Caco-2 (cell line): ENCODE measurements around the gene DOCK9. TPM values are rescaled to one million over a fixed set of nuclear protein-coding genes. Genes with fewer than 3 reads are reported as not detected.

Experiments
- BruUV-seq: library from RNA; stranded (reverse); fragments of 400-500 nt; replicated peaks from 2 replicates; lab custom pipeline; 2021; lab: Mats Ljungman, UMichigan
- CTCF ChIA-PET: fragments of 300-600 bp; sonication (Branson Sonifier 250); formaldehyde crosslinking; loops from one replicate; lab custom pipeline; 2022; ENCODE audit warnings: antibody characterized with exemption; lab: Charles Lee
- POLR2A ChIA-PET: fragments of 300-600 bp; sonication (Branson Sonifier 250); formaldehyde crosslinking; loops from one replicate; lab custom pipeline; 2022; ENCODE audit warnings: antibody characterized with exemption; lab: Charles Lee
- DNase-seq, 2 experiments: peaks; one replicate each; pipeline versions ENCODE4 v3.0.0 to v3.0.0-alpha.2; 2020 to 2022
- H3K27me3 ChIP-seq: replicated peaks from 2 replicates; pipeline ENCODE4 v1.6.0; 2011; ENCODE audit warnings: low read length; ENCODE audit not compliant: control insufficient read depth, insufficient read depth
- H3K36me3 ChIP-seq: 2 replicates; pipeline ENCODE4 v1.5.1; 2011; ENCODE audit warnings: low read length; ENCODE audit not compliant: control insufficient read depth, insufficient read depth
- H3K4me1 ChIP-seq: fragments of 250-450 bp; sonication (Bioruptor Pico); 2 replicates; pipeline ENCODE4 v1.5.1; 2020; ENCODE audit warnings: mild to moderate bottlenecking
- H3K4me3 ChIP-seq: 2 replicates; pipeline ENCODE4 v1.5.1; 2011; ENCODE audit warnings: low read depth, mild to moderate bottlenecking, control low read depth, low read length
- H3K9me3 ChIP-seq: fragments of 250-450 bp; sonication (Bioruptor Pico); 2 replicates; pipeline ENCODE4 v1.5.1; 2020; ENCODE audit warnings: mild to moderate bottlenecking, moderate library complexity
- H3K27ac Mint-ChIP-seq: one replicate; pipeline ENCODE4 v1.8.0; 2022; ENCODE audit warnings: mixed read lengths; ENCODE audit not compliant: unreplicated experiment
- H3K27me3 Mint-ChIP-seq: one replicate; pipeline ENCODE4 v1.8.0; 2022; ENCODE audit warnings: mixed read lengths; ENCODE audit not compliant: insufficient read depth, unreplicated experiment
- H3K36me3 Mint-ChIP-seq: one replicate; pipeline ENCODE4 v1.8.0; 2022; ENCODE audit warnings: mild to moderate bottlenecking, mixed read lengths; ENCODE audit not compliant: insufficient read depth, unreplicated experiment
- H3K4me1 Mint-ChIP-seq: one replicate; pipeline ENCODE4 v1.8.0; 2022; ENCODE audit warnings: low read depth, mixed read lengths; ENCODE audit not compliant: unreplicated experiment
- H3K4me3 Mint-ChIP-seq: one replicate; pipeline ENCODE4 v1.8.0; 2022; ENCODE audit warnings: mild to moderate bottlenecking, moderate library complexity, mixed read lengths; ENCODE audit not compliant: unreplicated experiment
- H3K9me3 Mint-ChIP-seq: one replicate; pipeline ENCODE4 v1.8.0; 2022; ENCODE audit warnings: mixed read lengths; ENCODE audit not compliant: unreplicated experiment
- CTCF ChIP-seq, 2 experiments: fragments of 200-600 bp in 1 of 2; IDR thresholded peaks; 1 replicate in 1 of 2; 2 replicates in 1 of 2; pipeline versions ENCODE4 v1.5.1 to v1.8.0; 2011 to 2022; ENCODE audit warnings: antibody characterized with exemption in 1 of 2, control low read depth in 1 of 2, inconsistent platforms in 1 of 2, low read depth in 1 of 2, low read length in 1 of 2, mild to moderate bottlenecking in 1 of 2, moderate library complexity in 1 of 2; ENCODE audit not compliant: insufficient read depth in 1 of 2, severe bottlenecking in 1 of 2, unreplicated experiment in 1 of 2
- intact Hi-C: fragments of 100-400 bp; cut with micrococcal nuclease; formaldehyde crosslinking; loops from one replicate; pipeline ENCODE4 v1.10.0; 2022; ENCODE audit not compliant: unreplicated experiment
- total RNA-seq: library from RNA; stranded (reverse); gene quantifications from 2 replicates; pipeline ENCODE4 v1.2.3, GENCODE V29; 2022

Gene DOCK9
- total RNA-seq, 1 experiment from 2014 or later: 260 TPM

GRCh38 chr13:98930151-98930591 is 47.7 kb downstream of the DOCK9 start:
- DNase-seq: peak; percentile 24 to 58
- intact Hi-C loops: no loop called here
- Mint-ChIP-seq H3K27me3 (no peaks in the 10 kb centered on the region), H3K4me3 (peak overlapping the region; percentile 59), H3K36me3 (peaks cover 82% of the 10 kb centered on the region), H3K9me3 (peaks cover 16% of the 10 kb centered on the region), H3K27ac (peak overlapping the region; percentile 82), H3K4me1 (peaks cover 39% of the 10 kb centered on the region)
- H3K36me3 ChIP-seq: no peaks in the 10 kb centered on the region; the same call in 1 of the 2 replicates
- ChIA-PET POLR2A (no interaction called here), CTCF (no interaction called here)
- no peaks in the 10 kb centered on the region for H3K27me3 ChIP-seq
- H3K4me1 ChIP-seq: peaks cover 48% of the 10 kb centered on the region
- TF ChIP-seq CTCF (IDR thresholded peaks at IDR 0.05; ENCODE audit: insufficient read depth in 1 of 2, low read depth in 1 of 2, low read length in 1 of 2, severe bottlenecking in 1 of 2, unreplicated experiment in 1 of 2): no peak
- H3K9me3 ChIP-seq: peaks cover 20% of the 10 kb centered on the region
- no TSS peak for BruUV-seq
- H3K4me3 ChIP-seq: no peak overlapping the region

- Mint-ChIP-seq H3K4me3 (peak overlapping the region; percentile 48), H3K36me3 (peaks cover 77% of the 10 kb centered on the region), H3K4me1 (peaks cover 39% of the 10 kb centered on the region), H3K9me3 (no peaks in the 10 kb centered on the region), H3K27ac (peak overlapping the region; percentile 66), H3K27me3 (no peaks in the 10 kb centered on the region)
- ChIA-PET CTCF (no interaction called here), POLR2A (interaction anchor here (1.6 kb wide), 1 partner anchor 48 kb away, joined by 4 read pairs; no protein-coding TSS in a partner anchor)
- Histone ChIP-seq H3K9me3 (peaks cover under 1% of the 10 kb centered on the region), H3K36me3 (no peaks in the 10 kb centered on the region), H3K4me1 (peaks cover 60% of the 10 kb centered on the region), H3K27me3 (no peaks in the 10 kb centered on the region), H3K4me3 (no peak overlapping the region)
- BruUV-seq: TSS peak; percentile 74
- peak; percentile 89 to 91 for DNase-seq
- intact Hi-C loops: loop anchor here (1.0 kb wide), 5 partner anchors 18 to 106 kb away; no protein-coding TSS in a partner anchor
- TF ChIP-seq CTCF (IDR thresholded peaks at IDR 0.05; ENCODE audit: insufficient read depth in 1 of 2, low read depth in 1 of 2, low read length in 1 of 2, severe bottlenecking in 1 of 2, unreplicated experiment in 1 of 2): no peak
These were observed 49.6 kb downstream of the DOCK9 start for GRCh38 chr13:98927951-98928927.

- H3K4me1 ChIP-seq: peaks cover 57% of the 10 kb centered on the region
- BruUV-seq: no TSS peak
- intact Hi-C loops: no loop called here
- CTCF ChIA-PET: interaction anchor here (1.0 to 1.7 kb wide), 2 partner anchors 86 to 108 kb away, joined by 3 to 5 read pairs; no protein-coding TSS in a partner anchor
- peaks cover 38% of the 10 kb centered on the region for H3K4me1 Mint-ChIP-seq
- H3K9me3 ChIP-seq: no peaks in the 10 kb centered on the region
- peak overlapping the region; percentile 66 for H3K27ac Mint-ChIP-seq
- POLR2A ChIA-PET: interaction anchor here (0.7 to 1.0 kb wide), 6 partner anchors 20 to 276 kb away, joined by 3 to 9 read pairs (median 4); no protein-coding TSS in a partner anchor
- H3K36me3 Mint-ChIP-seq: peaks cover 74% of the 10 kb centered on the region
- peak overlapping the region; percentile 39 for H3K4me3 Mint-ChIP-seq
- H3K27me3 Mint-ChIP-seq: no peaks in the 10 kb centered on the region
- no peak overlapping the region for H3K4me3 ChIP-seq
- peaks cover 2% of the 10 kb centered on the region for H3K36me3 ChIP-seq
- DNase-seq: peak in 1 of 2 experiments; percentile 56
- H3K9me3 Mint-ChIP-seq: no peaks in the 10 kb centered on the region
- TF ChIP-seq CTCF (IDR thresholded peaks at IDR 0.05; ENCODE audit: insufficient read depth in 1 of 2, low read depth in 1 of 2, low read length in 1 of 2, severe bottlenecking in 1 of 2, unreplicated experiment in 1 of 2): no peak
- no peaks in the 10 kb centered on the region for H3K27me3 ChIP-seq
These were observed 51.9 kb downstream of the DOCK9 start for GRCh38 chr13:98925949-98926348.
